ENCODE measurements around the gene HNRNPK. TPM values are rescaled to one million over a fixed set of nuclear protein-coding genes. Genes with fewer than 3 reads are reported as not detected.

The HNRNPK gene
- total RNA-seq, 2 experiments from 2014 or later = 656 to 688 TPM

DNA sequence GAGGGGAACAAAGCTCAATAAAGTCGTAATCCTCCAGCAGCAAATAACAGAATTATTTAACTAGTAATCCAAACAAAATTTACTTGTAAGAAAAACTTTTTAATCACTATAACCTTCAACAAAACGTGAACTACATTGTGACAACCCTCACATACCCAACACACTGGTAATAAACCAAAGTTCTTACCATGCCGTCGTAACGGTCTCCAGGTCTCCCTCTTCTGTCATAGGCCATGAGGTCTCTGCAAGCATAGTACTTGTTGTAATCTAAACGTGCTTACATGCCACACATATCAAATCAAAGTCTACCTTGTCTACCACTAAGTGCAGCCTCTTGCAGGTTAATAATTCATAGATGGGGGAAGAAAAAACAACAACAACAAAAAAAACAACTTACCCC lies 8.5 kb downstream of the HNRNPK start:
- H3K4me3 ChIP-seq (ENCODE audit: low read length) = no peak overlapping the region
- H3K27ac ChIP-seq (ENCODE audit: low read depth in 1 of 2, low read length in 2 of 2) = no peak overlapping the region
- Mint-ChIP-seq H3K36me3 (ENCODE audit: low read depth) (peaks cover 99% of the 10 kb centered on the region), H3K9me3 (no peaks in the 10 kb centered on the region), H3K4me3 (no peak overlapping the region), H3K27me3 (no peaks in the 10 kb centered on the region), H3K4me1 (ENCODE audit: low read depth) (peaks cover 59% of the 10 kb centered on the region), H3K27ac (peak overlapping the region; percentile 63)
- peaks cover 94% of the 10 kb centered on the region for H3K36me3 ChIP-seq (ENCODE audit: insufficient read depth, low read length)
- TF ChIP-seq, protein P1, sequence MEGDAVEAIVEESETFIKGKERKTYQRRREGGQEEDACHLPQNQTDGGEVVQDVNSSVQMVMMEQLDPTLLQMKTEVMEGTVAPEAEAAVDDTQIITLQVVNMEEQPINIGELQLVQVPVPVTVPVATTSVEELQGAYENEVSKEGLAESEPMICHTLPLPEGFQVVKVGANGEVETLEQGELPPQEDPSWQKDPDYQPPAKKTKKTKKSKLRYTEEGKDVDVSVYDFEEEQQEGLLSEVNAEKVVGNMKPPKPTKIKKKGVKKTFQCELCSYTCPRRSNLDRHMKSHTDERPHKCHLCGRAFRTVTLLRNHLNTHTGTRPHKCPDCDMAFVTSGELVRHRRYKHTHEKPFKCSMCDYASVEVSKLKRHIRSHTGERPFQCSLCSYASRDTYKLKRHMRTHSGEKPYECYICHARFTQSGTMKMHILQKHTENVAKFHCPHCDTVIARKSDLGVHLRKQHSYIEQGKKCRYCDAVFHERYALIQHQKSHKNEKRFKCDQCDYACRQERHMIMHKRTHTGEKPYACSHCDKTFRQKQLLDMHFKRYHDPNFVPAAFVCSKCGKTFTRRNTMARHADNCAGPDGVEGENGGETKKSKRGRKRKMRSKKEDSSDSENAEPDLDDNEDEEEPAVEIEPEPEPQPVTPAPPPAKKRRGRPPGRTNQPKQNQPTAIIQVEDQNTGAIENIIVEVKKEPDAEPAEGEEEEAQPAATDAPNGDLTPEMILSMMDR (IDR thresholded peaks at IDR 0.05) = no peak
- POLR2A ChIA-PET = interaction anchor here (1.0 to 3.2 kb wide), 2 partner anchors 8 to 9 kb away, joined by 3 to 20 read pairs; partner anchors contain the start of genes HNRNPK and RMI1
- CTCF ChIA-PET = no interaction called here
- no peaks in the 10 kb centered on the region for H3K9me3 ChIP-seq (ENCODE audit: control insufficient read depth in 1 of 2, insufficient read depth in 1 of 2, low read length in 2 of 2)
- no peaks in the 10 kb centered on the region for H3K27me3 ChIP-seq (ENCODE audit: control insufficient read depth in 1 of 2, insufficient read depth in 2 of 2, low read length in 2 of 2)
- peaks cover 8% of the 10 kb centered on the region for H3K4me1 ChIP-seq (ENCODE audit: insufficient read depth, low read length)
- DNase-seq (no peak), ATAC-seq (ENCODE audit: poor library complexity) (no peak)
- intact Hi-C loops (cut with DNase I, micrococcal nuclease) = loop anchor here (1.0 to 10.0 kb wide), 2 partner anchors 8 to 1973 kb away; partner anchors contain the start of gene NAA35 (in 1 of the 2)

DNA sequence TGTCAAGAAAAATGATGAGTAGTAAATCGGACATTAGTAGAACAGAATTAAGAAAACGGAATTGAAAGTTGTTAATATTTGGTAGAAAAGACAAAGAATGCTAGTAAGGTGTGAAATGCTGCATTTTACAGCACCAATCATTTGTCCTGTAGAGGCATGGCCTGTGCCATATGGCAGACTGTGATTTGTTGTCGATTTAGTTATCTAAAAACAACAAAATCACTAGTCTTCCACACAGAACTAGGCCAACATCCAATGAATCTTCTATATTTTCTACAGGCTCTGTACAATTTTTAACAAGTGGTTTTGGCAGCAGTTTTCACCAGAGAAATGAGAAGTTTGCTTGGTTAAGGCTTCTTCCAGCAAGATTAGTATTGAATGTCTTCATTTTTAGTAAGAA lies 10.4 kb downstream of the HNRNPK start:
- intact Hi-C loops (cut with DNase I, micrococcal nuclease) = loop anchor here in 1 of 2 experiments (10.0 kb wide), 1 partner anchor 1975 kb away; the partner anchor contains the start of gene NAA35
- ChIA-PET POLR2A (interaction anchor here (1.1 to 3.2 kb wide), 2 partner anchors 11 to 16 kb away, joined by 3 to 20 read pairs; partner anchors contain the start of genes HNRNPK and RMI1), CTCF (no interaction called here)
- Histone ChIP-seq H3K9me3 (ENCODE audit: control insufficient read depth in 1 of 2, insufficient read depth in 1 of 2, low read length in 2 of 2) (no peaks in the 10 kb centered on the region), H3K4me1 (ENCODE audit: insufficient read depth, low read length) (peaks cover 3% of the 10 kb centered on the region), H3K4me3 (ENCODE audit: low read length) (no peak overlapping the region), H3K27me3 (ENCODE audit: control insufficient read depth in 1 of 2, insufficient read depth in 2 of 2, low read length in 2 of 2) (no peaks in the 10 kb centered on the region), H3K36me3 (ENCODE audit: insufficient read depth, low read length) (peaks cover 80% of the 10 kb centered on the region), H3K27ac (ENCODE audit: low read depth in 1 of 2, low read length in 2 of 2) (no peak overlapping the region)
- peaks cover 47% of the 10 kb centered on the region for H3K4me1 Mint-ChIP-seq (ENCODE audit: low read depth)
- DNase-seq (no peak), ATAC-seq (ENCODE audit: poor library complexity) (no peak)
- TF ChIP-seq, protein P1 (IDR thresholded peaks at IDR 0.05) = no peak
- H3K27ac Mint-ChIP-seq = peak overlapping the region; percentile 23
- peaks cover 88% of the 10 kb centered on the region for H3K36me3 Mint-ChIP-seq (ENCODE audit: low read depth)
- no peaks in the 10 kb centered on the region for H3K9me3 Mint-ChIP-seq
- no peak overlapping the region for H3K4me3 Mint-ChIP-seq
- H3K27me3 Mint-ChIP-seq = no peaks in the 10 kb centered on the region

DNA sequence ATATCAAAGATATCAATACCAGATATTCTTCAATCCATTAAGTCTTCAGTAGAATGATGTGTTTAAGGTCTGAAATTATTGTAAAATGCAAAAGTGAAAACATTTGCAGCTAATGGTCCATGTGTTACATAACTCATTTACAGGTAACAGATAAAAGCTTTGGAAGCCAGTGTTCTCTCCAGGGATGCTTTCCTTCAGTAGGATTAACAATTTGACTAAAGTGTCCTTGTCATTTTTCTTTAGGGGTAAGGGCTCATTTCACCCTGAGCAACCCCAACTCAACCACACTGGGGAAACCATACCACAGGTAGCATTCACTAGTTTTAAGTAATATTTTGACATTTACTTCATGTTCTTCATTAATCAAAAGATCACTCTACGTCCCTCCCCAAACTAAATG lies 12.9 kb downstream of the HNRNPK start:
- TF ChIP-seq, protein P1 (IDR thresholded peaks at IDR 0.05) = no peak
- Histone ChIP-seq H3K27ac (ENCODE audit: low read depth in 1 of 2, low read length in 2 of 2) (no peak overlapping the region), H3K4me3 (ENCODE audit: low read length) (no peak overlapping the region), H3K36me3 (ENCODE audit: insufficient read depth, low read length) (peaks cover 54% of the 10 kb centered on the region), H3K9me3 (ENCODE audit: control insufficient read depth in 1 of 2, insufficient read depth in 1 of 2, low read length in 2 of 2) (no peaks in the 10 kb centered on the region), H3K4me1 (ENCODE audit: insufficient read depth, low read length) (no peaks in the 10 kb centered on the region), H3K27me3 (ENCODE audit: control insufficient read depth in 1 of 2, insufficient read depth in 2 of 2, low read length in 2 of 2) (no peaks in the 10 kb centered on the region)
- H3K27ac Mint-ChIP-seq = peak overlapping the region; percentile 31
- peaks cover 25% of the 10 kb centered on the region for H3K4me1 Mint-ChIP-seq (ENCODE audit: low read depth)
- ATAC-seq (ENCODE audit: poor library complexity) (no peak), DNase-seq (no peak)
- no peak overlapping the region for H3K4me3 Mint-ChIP-seq
- CTCF ChIA-PET = no interaction called here
- no peaks in the 10 kb centered on the region for H3K27me3 Mint-ChIP-seq
- no peaks in the 10 kb centered on the region for H3K9me3 Mint-ChIP-seq
- peaks cover 63% of the 10 kb centered on the region for H3K36me3 Mint-ChIP-seq (ENCODE audit: low read depth)
- POLR2A ChIA-PET = interaction anchor here (1.0 to 2.0 kb wide), 2 partner anchors 11 to 14 kb away, joined by 4 to 19 read pairs; partner anchors contain the start of genes HNRNPK and RMI1
- intact Hi-C loops (cut with DNase I, micrococcal nuclease) = no loop called here

All from CD4-positive, alpha-beta T cell (primary cell).